GM12801 (cell line): ENCODE measurements around the gene ISM2.

ENCODE experiments used
- CTCF ChIP-seq: IDR thresholded peaks from one replicate; pipeline ENCODE4 v1.5.1; 2011; ENCODE audit warnings: control low read depth; ENCODE audit not compliant: insufficient read length; ENCODE audit errors: extremely low read depth

ISM2 gene

GRCh38 chr14:77426396-77426795, 72.2 kb downstream of the ISM2 start:
- no peak for TF ChIP-seq CTCF

- TF ChIP-seq CTCF, result no peak
Measured at GRCh38 chr14:77424862-77425261, 73.8 kb downstream of the ISM2 start.
